Testis (tissue), 2 donors: ENCODE measurements around the gene FRMD3.

ENCODE experiments used
- POLR2A ChIP-seq: fragments of 450-650 bp; IDR thresholded peaks from one replicate; pipeline ENCODE4 v1.6.1; 2017; ENCODE audit warnings: antibody characterized with exemption, mild to moderate bottlenecking, moderate library complexity
- TF ChIP-seq, protein P1 (sequence below), 3 experiments: fragments of 450-650 bp in 2 of 3; fragments of 200-600 bp in 1 of 3; sonication (generic) in 1 of 3; IDR thresholded peaks; one replicate each; pipeline ENCODE4 v1.5.1; 2016 to 2019; ENCODE audit warnings: antibody characterized with exemption in 3 of 3, mild to moderate bottlenecking in 2 of 3, moderate library complexity in 1 of 3

DNA sequence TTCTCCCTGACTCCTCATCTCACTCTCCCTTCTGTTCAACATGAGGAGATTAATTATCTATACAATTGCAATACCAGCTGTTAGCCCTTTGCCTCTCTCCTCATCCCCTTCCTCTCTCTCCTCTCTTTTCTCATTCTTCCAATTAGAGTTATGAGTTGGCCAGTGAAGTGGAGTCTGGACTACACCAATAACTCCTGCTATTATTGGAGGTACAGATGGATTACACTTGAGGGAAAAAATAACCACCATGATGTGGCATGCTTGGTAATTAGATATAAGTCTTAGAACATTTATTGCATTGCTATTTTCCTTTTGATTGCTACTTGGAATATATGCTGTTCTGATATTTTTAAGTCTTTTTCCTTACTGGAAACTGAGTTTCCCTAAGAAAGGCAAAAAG lies 159.2 kb downstream of the FRMD3 start:
- TF ChIP-seq, protein P1, sequence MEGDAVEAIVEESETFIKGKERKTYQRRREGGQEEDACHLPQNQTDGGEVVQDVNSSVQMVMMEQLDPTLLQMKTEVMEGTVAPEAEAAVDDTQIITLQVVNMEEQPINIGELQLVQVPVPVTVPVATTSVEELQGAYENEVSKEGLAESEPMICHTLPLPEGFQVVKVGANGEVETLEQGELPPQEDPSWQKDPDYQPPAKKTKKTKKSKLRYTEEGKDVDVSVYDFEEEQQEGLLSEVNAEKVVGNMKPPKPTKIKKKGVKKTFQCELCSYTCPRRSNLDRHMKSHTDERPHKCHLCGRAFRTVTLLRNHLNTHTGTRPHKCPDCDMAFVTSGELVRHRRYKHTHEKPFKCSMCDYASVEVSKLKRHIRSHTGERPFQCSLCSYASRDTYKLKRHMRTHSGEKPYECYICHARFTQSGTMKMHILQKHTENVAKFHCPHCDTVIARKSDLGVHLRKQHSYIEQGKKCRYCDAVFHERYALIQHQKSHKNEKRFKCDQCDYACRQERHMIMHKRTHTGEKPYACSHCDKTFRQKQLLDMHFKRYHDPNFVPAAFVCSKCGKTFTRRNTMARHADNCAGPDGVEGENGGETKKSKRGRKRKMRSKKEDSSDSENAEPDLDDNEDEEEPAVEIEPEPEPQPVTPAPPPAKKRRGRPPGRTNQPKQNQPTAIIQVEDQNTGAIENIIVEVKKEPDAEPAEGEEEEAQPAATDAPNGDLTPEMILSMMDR (IDR thresholded peaks at IDR 0.05) = no peak
- no peak for TF ChIP-seq POLR2A
